Fibroblast of villous mesenchyme (primary cell): ENCODE results near the gene CACNA1B. TPM values are rescaled to one million over a fixed set of nuclear protein-coding genes. Genes with fewer than 3 reads are reported as not detected.
A peak's percentile ranks its signal among the peaks of the same experiment; 100 is the strongest.
"Not testable (repeated sequence)": the region's sequence is repeated elsewhere in the genome, so short reads cannot be mapped to it uniquely, and the experiment has no call there.

Source experiments
- DNase-seq: peaks from one replicate; pipeline ENCODE4 v3.0.0-alpha.2; 2010; ENCODE audit warnings: low read depth
- H3K4me3 ChIP-seq: 2 replicates; pipeline ENCODE4 v1.5.1; 2011; ENCODE audit warnings: low read depth, mild to moderate bottlenecking, low read length
- total RNA-seq: library from RNA; depleted of rRNA; stranded (reverse); fragments of >200 nt; gene quantifications from 2 replicates; pipeline ENCODE4 v1.2.3, GENCODE V29; 2012
- TF ChIP-seq, protein P1 (sequence below): IDR thresholded peaks from 2 replicates; pipeline ENCODE4 v1.5.1; 2012; ENCODE audit warnings: low read depth, mild to moderate bottlenecking, low read length; ENCODE audit not compliant: insufficient read depth

Gene CACNA1B
- under 0.01 and 0.43 TPM in 2 replicates for total RNA-seq

DNA sequence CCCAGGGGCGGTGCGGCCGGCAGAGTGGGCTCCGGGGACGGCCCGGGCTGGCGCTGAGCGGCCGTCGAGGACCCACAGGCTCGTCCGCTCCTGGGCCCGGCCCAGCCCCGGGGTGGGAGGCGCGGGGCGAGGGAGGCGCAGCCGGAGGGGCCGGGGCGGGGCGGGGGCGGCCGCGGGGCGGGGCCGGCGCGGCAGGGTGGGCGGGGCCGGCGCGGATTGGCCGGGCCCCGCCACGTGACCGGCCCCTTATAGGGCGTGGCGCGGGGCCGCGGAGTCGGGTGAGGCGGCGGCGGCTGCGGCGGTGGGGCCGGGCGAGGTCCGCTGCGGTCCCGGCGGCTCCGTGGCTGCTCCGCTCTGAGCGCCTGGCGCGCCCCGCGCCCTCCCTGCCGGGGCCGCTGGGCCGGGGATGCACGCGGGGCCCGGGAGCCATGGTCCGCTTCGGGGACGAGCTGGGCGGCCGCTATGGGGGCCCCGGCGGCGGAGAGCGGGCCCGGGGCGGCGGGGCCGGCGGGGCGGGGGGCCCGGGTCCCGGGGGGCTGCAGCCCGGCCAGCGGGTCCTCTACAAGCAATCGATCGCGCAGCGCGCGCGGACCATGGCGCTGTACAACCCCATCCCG is at the start of gene CACNA1B:
Gene CACNA1B (plus strand): TSS at position 277 of the 617 bp plus-strand sequence. CDS start 152 bp downstream, at position 429.
- H3K4me3 ChIP-seq, result peak within 1 kb of the TSS; percentile 21
- not testable (repeated sequence) for DNase-seq

DNA sequence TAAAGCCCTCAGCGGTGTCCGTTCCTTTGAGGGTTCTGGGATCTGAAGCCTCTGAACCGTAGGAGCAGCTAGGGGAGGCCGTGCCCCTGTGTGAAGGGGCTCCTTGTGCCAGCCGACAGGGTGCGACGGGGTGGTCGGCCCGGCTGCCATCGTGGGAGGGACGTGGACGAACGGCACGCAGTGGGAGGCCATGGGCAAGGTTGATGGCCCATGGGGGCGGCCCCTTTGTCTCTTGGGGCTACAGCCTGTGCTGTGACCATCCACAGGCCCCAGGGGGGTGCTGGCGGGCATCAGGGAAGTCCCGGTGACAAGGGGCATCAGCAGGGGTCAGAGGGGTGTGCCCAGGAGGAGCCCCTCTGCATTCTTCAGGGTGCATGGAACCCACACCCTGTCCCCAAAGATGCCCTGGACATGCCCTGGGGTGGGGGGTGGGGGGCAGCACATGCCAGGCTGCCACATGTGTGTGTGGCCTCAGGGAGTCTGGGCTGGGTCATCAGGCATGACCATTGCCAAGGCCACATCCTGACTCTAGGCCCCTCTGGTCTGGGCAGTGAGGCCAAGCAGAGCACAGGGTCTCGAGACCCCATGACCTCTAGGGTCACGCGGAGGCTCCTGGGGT is 49.6 kb upstream of the CACNA1B start:
- H3K4me3 ChIP-seq, result no peak overlapping the region
- TF ChIP-seq, protein P1, sequence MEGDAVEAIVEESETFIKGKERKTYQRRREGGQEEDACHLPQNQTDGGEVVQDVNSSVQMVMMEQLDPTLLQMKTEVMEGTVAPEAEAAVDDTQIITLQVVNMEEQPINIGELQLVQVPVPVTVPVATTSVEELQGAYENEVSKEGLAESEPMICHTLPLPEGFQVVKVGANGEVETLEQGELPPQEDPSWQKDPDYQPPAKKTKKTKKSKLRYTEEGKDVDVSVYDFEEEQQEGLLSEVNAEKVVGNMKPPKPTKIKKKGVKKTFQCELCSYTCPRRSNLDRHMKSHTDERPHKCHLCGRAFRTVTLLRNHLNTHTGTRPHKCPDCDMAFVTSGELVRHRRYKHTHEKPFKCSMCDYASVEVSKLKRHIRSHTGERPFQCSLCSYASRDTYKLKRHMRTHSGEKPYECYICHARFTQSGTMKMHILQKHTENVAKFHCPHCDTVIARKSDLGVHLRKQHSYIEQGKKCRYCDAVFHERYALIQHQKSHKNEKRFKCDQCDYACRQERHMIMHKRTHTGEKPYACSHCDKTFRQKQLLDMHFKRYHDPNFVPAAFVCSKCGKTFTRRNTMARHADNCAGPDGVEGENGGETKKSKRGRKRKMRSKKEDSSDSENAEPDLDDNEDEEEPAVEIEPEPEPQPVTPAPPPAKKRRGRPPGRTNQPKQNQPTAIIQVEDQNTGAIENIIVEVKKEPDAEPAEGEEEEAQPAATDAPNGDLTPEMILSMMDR, result no peak
- no peak for DNase-seq

DNA sequence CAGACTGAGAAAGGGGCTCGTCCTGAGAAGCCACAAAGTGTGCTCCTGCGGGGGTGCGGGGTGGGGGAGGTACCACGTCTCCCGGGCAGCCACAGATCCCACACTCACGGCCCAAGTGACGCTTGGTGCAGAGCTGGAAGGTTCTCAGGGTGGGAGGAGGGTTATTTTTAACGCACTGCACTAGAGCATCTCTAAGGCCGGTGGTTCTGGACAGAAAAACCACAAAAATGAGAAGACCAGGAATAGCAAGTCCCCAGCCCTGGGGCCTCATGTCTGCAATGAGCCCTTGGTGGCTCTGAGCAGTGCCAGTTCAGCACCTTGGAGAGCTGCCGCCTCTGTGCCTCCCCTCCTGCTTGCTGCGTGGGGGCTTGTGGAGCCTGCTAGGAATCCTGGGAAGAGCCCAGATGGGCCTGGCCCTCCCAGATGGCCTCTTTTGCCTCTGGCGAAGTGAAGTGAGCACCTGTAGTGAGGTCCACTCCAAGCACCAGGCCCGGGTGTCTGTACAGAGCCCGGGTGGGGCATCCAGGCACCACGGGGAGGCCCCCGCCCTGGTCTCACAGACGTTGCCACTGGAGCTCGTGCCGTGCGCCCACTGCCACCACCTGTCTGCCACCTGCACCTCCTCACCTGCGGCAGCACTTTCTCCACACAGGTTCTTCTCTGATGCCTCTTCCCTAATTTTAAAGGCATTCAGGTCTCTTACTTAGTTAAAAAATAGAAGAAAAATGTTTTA is 48.9 kb upstream of the CACNA1B start:
- peak; percentile 25 for DNase-seq
- no peak overlapping the region for H3K4me3 ChIP-seq
- TF ChIP-seq, protein P1, result no peak

GRCh38 chr9:137829260-137829996 is 48.2 kb upstream of the CACNA1B start:
- no peak overlapping the region for H3K4me3 ChIP-seq
- TF ChIP-seq, protein P1, result no peak
- DNase-seq, result no peak

DNA sequence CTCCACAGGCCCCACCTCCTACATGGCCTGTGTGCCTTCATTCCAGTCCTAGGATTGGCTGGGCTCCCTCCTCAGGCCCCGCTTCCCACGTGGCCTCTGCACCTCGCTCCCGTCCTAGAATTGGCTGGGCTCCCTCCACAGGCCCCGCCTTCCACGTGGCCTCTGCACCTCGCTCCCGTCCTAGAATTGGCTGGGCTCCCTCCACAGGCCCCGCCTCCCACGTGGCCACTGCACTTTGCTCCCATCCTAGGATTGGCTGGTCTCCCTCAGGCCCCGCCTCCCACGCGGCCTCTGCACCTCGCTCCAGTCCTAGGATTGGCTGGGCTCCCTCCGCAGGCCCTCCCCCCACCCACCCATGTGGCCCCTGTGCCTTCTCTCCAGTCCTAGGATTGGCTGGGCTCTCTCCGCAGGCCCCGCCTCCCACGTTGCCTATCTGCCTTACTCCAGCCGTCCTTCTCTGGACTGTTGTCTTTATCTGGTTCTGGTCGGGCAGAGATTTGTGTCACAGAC is 45.3 kb upstream of the CACNA1B start:
- H3K4me3 ChIP-seq, result no peak overlapping the region
- DNase-seq, result no peak
- TF ChIP-seq, protein P1, result no peak

DNA sequence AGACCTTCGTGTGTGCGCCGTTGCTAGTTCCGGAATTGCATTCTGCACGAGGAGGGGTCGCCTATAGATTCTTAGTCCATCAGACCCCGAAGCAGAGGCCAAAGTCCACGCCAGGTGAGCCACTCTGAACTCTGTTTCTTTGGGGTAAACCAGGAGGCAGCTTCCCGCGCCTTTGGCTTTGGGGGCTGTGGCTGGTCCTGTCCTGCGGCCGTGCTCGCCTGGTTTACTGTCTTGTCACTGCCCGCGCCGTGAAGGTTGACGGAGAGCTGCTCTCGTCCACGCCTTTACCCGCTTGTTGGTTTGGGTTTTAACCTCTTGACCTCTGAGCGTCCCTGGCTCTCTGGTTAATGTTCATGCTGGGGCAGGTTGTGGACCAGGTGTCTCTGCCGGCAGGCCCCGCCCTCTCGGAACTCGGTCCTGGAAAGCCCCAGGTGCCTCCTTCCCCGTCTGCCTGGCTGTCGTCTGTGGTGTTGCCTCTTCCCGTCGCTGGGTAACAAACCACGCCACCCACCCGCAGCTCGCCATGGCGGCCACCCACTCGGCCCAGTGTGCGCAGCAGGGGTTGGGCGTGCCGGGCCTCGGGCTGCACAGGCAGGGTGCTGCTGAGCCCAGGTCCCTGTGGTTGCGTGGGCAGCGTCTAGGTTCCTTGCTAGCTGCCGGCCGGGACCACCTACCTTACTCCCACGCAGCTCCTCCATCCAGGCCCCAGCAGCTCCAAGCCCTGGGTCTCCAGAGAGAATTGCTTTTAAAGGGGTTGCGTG is 44.6 kb upstream of the CACNA1B start:
- DNase-seq, result no peak
- no peak overlapping the region for H3K4me3 ChIP-seq
- TF ChIP-seq, protein P1, result no peak
